ENCODE measurements around the gene HABP2. TPM values are rescaled to one million over a fixed set of nuclear protein-coding genes. Genes with fewer than 3 reads are reported as not detected.

The HABP2 gene
- polyA plus RNA-seq, 4 donors = 0.41 to 0.89 (median 0.45) TPM

GRCh38 chr10:113524539-113525490 lies 28.0 kb upstream of the HABP2 start:
- DNase-seq (ENCODE audit: low read depth in 4 of 4, low spot score in 3 of 4) = no peak

GRCh38 chr10:113525713-113526112 lies 27.1 kb upstream of the HABP2 start:
- DNase-seq (ENCODE audit: low read depth in 4 of 4, low spot score in 3 of 4) = no peak

GRCh38 chr10:113527211-113527906 lies 25.5 kb upstream of the HABP2 start:
- DNase-seq (ENCODE audit: low read depth in 4 of 4, low spot score in 3 of 4) = no peak

- no peak for DNase-seq (ENCODE audit: low read depth in 4 of 4, low spot score in 3 of 4)
Measured at GRCh38 chr10:113528876-113529275, 24.0 kb upstream of the HABP2 start.

GRCh38 chr10:113529575-113529974 lies 23.3 kb upstream of the HABP2 start:
- no peak for DNase-seq (ENCODE audit: low read depth in 4 of 4, low spot score in 3 of 4)

GRCh38 chr10:113530476-113530875 lies 22.4 kb upstream of the HABP2 start:
- no peak for DNase-seq (ENCODE audit: low read depth in 4 of 4, low spot score in 3 of 4)

GRCh38 chr10:113532724-113533123 lies 20.1 kb upstream of the HABP2 start:
- no peak for DNase-seq (ENCODE audit: low read depth in 4 of 4, low spot score in 3 of 4)

GRCh38 chr10:113533801-113534200 lies 19.1 kb upstream of the HABP2 start:
- DNase-seq (ENCODE audit: low read depth in 4 of 4, low spot score in 3 of 4) = no peak

GRCh38 chr10:113534423-113534822 lies 18.4 kb upstream of the HABP2 start:
- no peak for DNase-seq (ENCODE audit: low read depth in 4 of 4, low spot score in 3 of 4)

GRCh38 chr10:113537672-113538071 lies 15.2 kb upstream of the HABP2 start:
- DNase-seq (ENCODE audit: low read depth in 4 of 4, low spot score in 3 of 4) = no peak

GRCh38 chr10:113538151-113538550 lies 14.7 kb upstream of the HABP2 start:
- DNase-seq (ENCODE audit: low read depth in 4 of 4, low spot score in 3 of 4) = no peak

GRCh38 chr10:113539789-113540188 lies 13.1 kb upstream of the HABP2 start:
- DNase-seq (ENCODE audit: low read depth in 4 of 4, low spot score in 3 of 4) = no peak

GRCh38 chr10:113540845-113541548 lies 11.9 kb upstream of the HABP2 start:
- no peak for DNase-seq (ENCODE audit: low read depth in 4 of 4, low spot score in 3 of 4)

- DNase-seq (ENCODE audit: low read depth in 4 of 4, low spot score in 3 of 4) = no peak
Measured at GRCh38 chr10:113541549-113541927, 11.3 kb upstream of the HABP2 start.

GRCh38 chr10:113543107-113543955 lies 9.5 kb upstream of the HABP2 start:
- DNase-seq (ENCODE audit: low read depth in 4 of 4, low spot score in 3 of 4) = no peak

- no peak for DNase-seq (ENCODE audit: low read depth in 4 of 4, low spot score in 3 of 4)
Measured at GRCh38 chr10:113544392-113544791, 8.5 kb upstream of the HABP2 start.

GRCh38 chr10:113547426-113547825 lies 5.4 kb upstream of the HABP2 start:
- no peak for DNase-seq (ENCODE audit: low read depth in 4 of 4, low spot score in 3 of 4)

GRCh38 chr10:113549856-113550255 lies 3.0 kb upstream of the HABP2 start:
- no peak for DNase-seq (ENCODE audit: low read depth in 4 of 4, low spot score in 3 of 4)

GRCh38 chr10:113550365-113550764 lies 2.5 kb upstream of the HABP2 start:
- DNase-seq (ENCODE audit: low read depth in 4 of 4, low spot score in 3 of 4) = peak in 3 of 4 donors; percentile 35 to 38 (median 38)

GRCh38 chr10:113552014-113552413 lies 839 bp upstream of the HABP2 start:
- DNase-seq (ENCODE audit: low read depth in 4 of 4, low spot score in 3 of 4) = no peak

Data from right renal pelvis (tissue), 4 donors.